Calu3 (cell line): Measurements from ENCODE around the gene ERCC6L. TPM values are rescaled to one million over a fixed set of nuclear protein-coding genes. Genes with fewer than 3 reads are reported as not detected.

Source experiments
- BruUV-seq: library from RNA; stranded (reverse); fragments of 400-500 nt; replicated peaks from 2 replicates; lab custom pipeline; 2021; lab: Mats Ljungman, UMichigan
- CTCF ChIA-PET: fragments of 300-600 bp; sonication (Branson Sonifier 250); formaldehyde crosslinking; loops from one replicate; lab custom pipeline; 2022; ENCODE audit warnings: antibody characterized with exemption; lab: Charles Lee
- DNase-seq: peaks from one replicate; pipeline ENCODE4 v3.0.0; 2022
- H3K27ac Mint-ChIP-seq: one replicate; pipeline ENCODE4 v1.8.0; 2022; ENCODE audit warnings: mixed read lengths; ENCODE audit not compliant: unreplicated experiment
- H3K27me3 Mint-ChIP-seq: one replicate; pipeline ENCODE4 v1.8.0; 2022; ENCODE audit warnings: mixed read lengths; ENCODE audit not compliant: unreplicated experiment
- H3K36me3 Mint-ChIP-seq: one replicate; pipeline ENCODE4 v1.8.0; 2022; ENCODE audit warnings: mild to moderate bottlenecking, moderate library complexity, mixed read lengths; ENCODE audit not compliant: insufficient read depth, unreplicated experiment
- H3K4me1 Mint-ChIP-seq: one replicate; pipeline ENCODE4 v1.8.0; 2022; ENCODE audit warnings: mild to moderate bottlenecking, low read depth, mixed read lengths; ENCODE audit not compliant: unreplicated experiment
- H3K4me3 Mint-ChIP-seq: one replicate; pipeline ENCODE4 v1.8.0; 2022; ENCODE audit warnings: mild to moderate bottlenecking, low read depth, moderate library complexity, mixed read lengths; ENCODE audit not compliant: unreplicated experiment
- H3K9me3 Mint-ChIP-seq: one replicate; pipeline ENCODE4 v1.8.0; 2022; ENCODE audit warnings: low read depth, mixed read lengths; ENCODE audit not compliant: unreplicated experiment
- CTCF ChIP-seq: fragments of 200-600 bp; IDR thresholded peaks from one replicate; pipeline ENCODE4 v1.8.0; 2022; ENCODE audit warnings: antibody characterized with exemption; ENCODE audit not compliant: unreplicated experiment
- intact Hi-C: fragments of 100-400 bp; cut with micrococcal nuclease; formaldehyde crosslinking; loops from one replicate; pipeline ENCODE4 v1.10.0; 2022; ENCODE audit not compliant: unreplicated experiment
- total RNA-seq: library from RNA; stranded (reverse); gene quantifications from 2 replicates; pipeline ENCODE4 v1.2.3, GENCODE V29; 2022

ERCC6L gene
- total RNA-seq, 1 experiment from 2014 or later, result 11.0 TPM

- no peak for TF ChIP-seq CTCF
- Mint-ChIP-seq H3K9me3 (no peaks in the 10 kb centered on the region), H3K4me3 (peak overlapping the region; percentile 12), H3K27me3 (no peaks in the 10 kb centered on the region), H3K27ac (peak overlapping the region; percentile 79), H3K36me3 (peaks cover 76% of the 10 kb centered on the region), H3K4me1 (peaks cover 27% of the 10 kb centered on the region)
- no TSS peak for BruUV-seq
- CTCF ChIA-PET, result no interaction called here
- DNase-seq, result no peak
- intact Hi-C loops, result no loop called here
These were observed 33.0 kb upstream of the ERCC6L start for GRCh38 chrX:72271812-72272211.

GRCh38 chrX:72271091-72271788 is 32.4 kb upstream of the ERCC6L start:
- Mint-ChIP-seq H3K27me3 (no peaks in the 10 kb centered on the region), H3K4me3 (peak overlapping the region; percentile 12), H3K27ac (peak overlapping the region; percentile 79), H3K9me3 (no peaks in the 10 kb centered on the region), H3K4me1 (peaks cover 27% of the 10 kb centered on the region), H3K36me3 (peaks cover 70% of the 10 kb centered on the region)
- CTCF ChIA-PET, result interaction anchor here (0.7 kb wide), 1 partner anchor 640 kb away, joined by 4 read pairs; no protein-coding TSS in a partner anchor
- no peak for TF ChIP-seq CTCF
- DNase-seq, result no peak
- intact Hi-C loops, result no loop called here
- BruUV-seq, result no TSS peak

GRCh38 chrX:72270316-72270866 is 31.6 kb upstream of the ERCC6L start:
- intact Hi-C loops, result no loop called here
- peaks cover 62% of the 10 kb centered on the region for H3K36me3 Mint-ChIP-seq
- H3K4me1 Mint-ChIP-seq, result peaks cover 27% of the 10 kb centered on the region
- no peak for DNase-seq
- no peaks in the 10 kb centered on the region for H3K9me3 Mint-ChIP-seq
- H3K27me3 Mint-ChIP-seq, result no peaks in the 10 kb centered on the region
- TF ChIP-seq CTCF, result no peak
- no peak overlapping the region for H3K4me3 Mint-ChIP-seq
- H3K27ac Mint-ChIP-seq, result no peak overlapping the region
- CTCF ChIA-PET, result no interaction called here
- no TSS peak for BruUV-seq

- H3K9me3 Mint-ChIP-seq, result no peaks in the 10 kb centered on the region
- intact Hi-C loops, result no loop called here
- no peaks in the 10 kb centered on the region for H3K27me3 Mint-ChIP-seq
- no peak for TF ChIP-seq CTCF
- H3K4me1 Mint-ChIP-seq, result peaks cover 27% of the 10 kb centered on the region
- CTCF ChIA-PET, result interaction anchor here (0.6 kb wide), 1 partner anchor 25 kb away, joined by 8 read pairs; no protein-coding TSS in a partner anchor
- H3K36me3 Mint-ChIP-seq, result peaks cover 55% of the 10 kb centered on the region
- no peak for DNase-seq
- H3K27ac Mint-ChIP-seq, result no peak overlapping the region
- no peak overlapping the region for H3K4me3 Mint-ChIP-seq
- BruUV-seq, result no TSS peak
These were observed 30.9 kb upstream of the ERCC6L start for GRCh38 chrX:72269671-72270251.
